Stomach (tissue), 9 donors: ENCODE measurements around the gene ATP9B. TPM values are rescaled to one million over a fixed set of nuclear protein-coding genes. Genes with fewer than 3 reads are reported as not detected.

ENCODE experiments used
- DNase-seq, 2 donors: peaks; one replicate each; pipeline versions ENCODE4 v3.0.0 to v3.0.0-alpha.2; 2013 to 2019
- H3K27ac ChIP-seq, 5 donors: fragments of 200-600 bp in 4 of 5; sonication (generic) in 4 of 5; one replicate each; pipeline ENCODE4 v1.5.1; 2013 to 2019; ENCODE audit warnings: mild to moderate bottlenecking in 1 of 5, moderate library complexity in 1 of 5
- H3K27me3 ChIP-seq, 3 donors: fragments of 200-600 bp; sonication (generic); one replicate each; pipeline ENCODE4 v1.5.1; 2017 to 2019; ENCODE audit warnings: mixed run types in 1 of 3
- H3K36me3 ChIP-seq, 4 donors: fragments of 200-600 bp; sonication (generic); 1 replicate in 3 of 4; 2 replicates in 1 of 4; pipeline ENCODE4 v1.5.1; 2016 to 2019
- H3K4me1 ChIP-seq, 4 donors: fragments of 200-600 bp; sonication (generic); one replicate each; pipeline ENCODE4 v1.5.1; 2016 to 2019
- H3K4me3 ChIP-seq, 4 donors: fragments of 200-600 bp; sonication (generic) in 3 of 4; one replicate each; pipeline ENCODE4 v1.5.1; 2016 to 2019; ENCODE audit warnings: mild to moderate bottlenecking in 1 of 4
- H3K9me3 ChIP-seq, 4 donors: fragments of 200-600 bp; sonication (generic); one replicate each; pipeline ENCODE4 v1.5.1; 2016 to 2019
- EP300 ChIP-seq: sonication (generic); formaldehyde crosslinking; IDR thresholded peaks from one replicate; pipeline ENCODE4 v1.6.1; 2017; ENCODE audit warnings: antibody characterized with exemption
- POLR2A ChIP-seq, 4 donors: fragments of 450-650 bp; IDR thresholded peaks; one replicate each; pipeline ENCODE4 v1.6.1; 2016; ENCODE audit warnings: antibody characterized with exemption in 4 of 4, control low read depth in 2 of 4, mild to moderate bottlenecking in 1 of 4, moderate library complexity in 1 of 4
- POLR2AphosphoS5 ChIP-seq, 3 donors: sonication (generic); formaldehyde crosslinking; IDR thresholded peaks; one replicate each; pipeline ENCODE4 v1.6.1; 2016; ENCODE audit warnings: antibody characterized with exemption in 3 of 3
- WGBS, 5 donors: extraction: QIAGEN DNeasy Blood & Tissue Kit in 3 of 5; methylation state at CpG; one replicate each; pipeline versions ENCODE4 v1.1.5 to v1.1.7; 2013 to 2018; 5-methylcytosine and 5-hydroxymethylcytosine counted together
- intact Hi-C: fragments of 100-400 bp; cut with DNase I; formaldehyde crosslinking; loops from one replicate; pipeline ENCODE4 v1.15.1; 2023; ENCODE audit warnings: low total_unique reads
- polyA plus RNA-seq, 3 donors: library from polyadenylated mRNA; stranded (reverse); fragments of 200-250 nt; gene quantifications; one replicate each; pipeline ENCODE4 v1.2.3, GENCODE V29; 2013
- total RNA-seq, 5 donors: library from RNA; depleted of rRNA; stranded (reverse); fragments of >200 nt; gene quantifications; one replicate each; pipeline versions ENCODE4 v1.1.0 to v1.2.3, GENCODE V29; 2014 to 2016
- TF ChIP-seq, protein P1 (sequence below), 7 experiments: fragments of 450-650 bp in 4 of 7; fragments of 200-600 bp in 3 of 7; sonication (generic) in 3 of 7; IDR thresholded peaks; one replicate each; pipeline ENCODE4 v1.5.1; 2016 to 2019; ENCODE audit warnings: antibody characterized with exemption in 7 of 7, control low read depth in 2 of 7, mild to moderate bottlenecking in 1 of 7
- donor health status: healthy with polysubstance abuse.
- donor health status: Bipolar disorder and iron deficiency.
- donor health status: healthy.

Gene ATP9B
- total and polyA plus RNA-seq, 8 donors: 10.6 to 128 (median 34.9) TPM

DNA sequence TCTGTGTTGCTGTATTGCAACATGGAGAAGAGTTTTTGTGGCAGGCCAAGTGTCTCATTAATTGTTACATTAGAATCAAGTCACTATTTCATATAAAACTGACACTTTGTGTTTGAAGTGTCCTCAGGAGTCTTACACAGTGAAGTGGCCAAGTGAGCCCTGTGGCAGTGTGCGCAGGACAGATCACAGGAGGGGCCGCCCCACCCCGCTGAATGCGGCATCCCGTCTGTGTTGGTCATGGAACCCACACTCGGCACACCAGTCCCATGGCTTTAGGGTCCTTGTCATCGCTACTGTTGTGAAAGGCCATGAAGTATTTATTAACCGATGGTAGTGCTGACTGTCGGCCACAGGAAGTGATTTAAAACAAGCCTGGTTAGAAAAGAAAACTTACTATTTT is 181.8 kb downstream of the ATP9B start:
- H3K9me3 ChIP-seq: no peaks in the 10 kb centered on the region
- H3K27me3 ChIP-seq: no peaks in the 10 kb centered on the region
- no peak overlapping the region for H3K27ac ChIP-seq
- H3K4me1 ChIP-seq: peaks cover 0 to 10% (median 2%) of the 10 kb centered on the region in 4 donors
- H3K36me3 ChIP-seq: peaks cover 6 to 24% (median 21%) of the 10 kb centered on the region in 4 donors
- no peak overlapping the region for H3K4me3 ChIP-seq
- intact Hi-C loops: no loop called here
- TF ChIP-seq, protein P1, sequence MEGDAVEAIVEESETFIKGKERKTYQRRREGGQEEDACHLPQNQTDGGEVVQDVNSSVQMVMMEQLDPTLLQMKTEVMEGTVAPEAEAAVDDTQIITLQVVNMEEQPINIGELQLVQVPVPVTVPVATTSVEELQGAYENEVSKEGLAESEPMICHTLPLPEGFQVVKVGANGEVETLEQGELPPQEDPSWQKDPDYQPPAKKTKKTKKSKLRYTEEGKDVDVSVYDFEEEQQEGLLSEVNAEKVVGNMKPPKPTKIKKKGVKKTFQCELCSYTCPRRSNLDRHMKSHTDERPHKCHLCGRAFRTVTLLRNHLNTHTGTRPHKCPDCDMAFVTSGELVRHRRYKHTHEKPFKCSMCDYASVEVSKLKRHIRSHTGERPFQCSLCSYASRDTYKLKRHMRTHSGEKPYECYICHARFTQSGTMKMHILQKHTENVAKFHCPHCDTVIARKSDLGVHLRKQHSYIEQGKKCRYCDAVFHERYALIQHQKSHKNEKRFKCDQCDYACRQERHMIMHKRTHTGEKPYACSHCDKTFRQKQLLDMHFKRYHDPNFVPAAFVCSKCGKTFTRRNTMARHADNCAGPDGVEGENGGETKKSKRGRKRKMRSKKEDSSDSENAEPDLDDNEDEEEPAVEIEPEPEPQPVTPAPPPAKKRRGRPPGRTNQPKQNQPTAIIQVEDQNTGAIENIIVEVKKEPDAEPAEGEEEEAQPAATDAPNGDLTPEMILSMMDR (IDR thresholded peaks at IDR 0.05): no peak
- no peak for TF ChIP-seq POLR2AphosphoS5 (IDR thresholded peaks at IDR 0.05)
- no peak for TF ChIP-seq POLR2A (IDR thresholded peaks at IDR 0.05)
- no peak for TF ChIP-seq EP300
- no peak for DNase-seq
- WGBS, 5 donors: 90 to 96% (median 94%) methylated on average over 9 of the region's 9 CpGs

GRCh38 chr18:79252904-79253633 is 183.9 kb downstream of the ATP9B start:
- TF ChIP-seq POLR2AphosphoS5 (IDR thresholded peaks at IDR 0.05) (no peak), EP300 (no peak), POLR2A (IDR thresholded peaks at IDR 0.05) (no peak)
- TF ChIP-seq, protein P1 (IDR thresholded peaks at IDR 0.05): no peak
- Histone ChIP-seq H3K27ac (peak overlapping the region in 1 of 5 donors; percentile 21), H3K4me1 (no peaks in the 10 kb centered on the region), H3K4me3 (no peak overlapping the region), H3K9me3 (no peaks in the 10 kb centered on the region), H3K27me3 (no peaks in the 10 kb centered on the region), H3K36me3 (peaks cover 6 to 34% (median 28%) of the 10 kb centered on the region in 4 donors)
- intact Hi-C loops: no loop called here
- 93 to 97% (median 94%) methylated on average over 20 of the region's 20 CpGs for WGBS, 5 donors
- no peak for DNase-seq

- intact Hi-C loops: no loop called here
- no peaks in the 10 kb centered on the region for H3K27me3 ChIP-seq
- DNase-seq: no peak
- TF ChIP-seq, protein P1 (IDR thresholded peaks at IDR 0.05): no peak
- TF ChIP-seq POLR2A (IDR thresholded peaks at IDR 0.05): no peak
- TF ChIP-seq POLR2AphosphoS5 (IDR thresholded peaks at IDR 0.05): no peak
- no peak for TF ChIP-seq EP300
- H3K9me3 ChIP-seq: no peaks in the 10 kb centered on the region
- H3K4me1 ChIP-seq: no peaks in the 10 kb centered on the region
- H3K36me3 ChIP-seq: peaks cover 6 to 39% (median 38%) of the 10 kb centered on the region in 4 donors
- 76 to 88% (median 84%) methylated on average over 6 of the region's 6 CpGs for WGBS, 5 donors
- no peak overlapping the region for H3K4me3 ChIP-seq
- H3K27ac ChIP-seq: no peak overlapping the region
Measured at GRCh38 chr18:79257480-79257879, 188.3 kb downstream of the ATP9B start.

DNA sequence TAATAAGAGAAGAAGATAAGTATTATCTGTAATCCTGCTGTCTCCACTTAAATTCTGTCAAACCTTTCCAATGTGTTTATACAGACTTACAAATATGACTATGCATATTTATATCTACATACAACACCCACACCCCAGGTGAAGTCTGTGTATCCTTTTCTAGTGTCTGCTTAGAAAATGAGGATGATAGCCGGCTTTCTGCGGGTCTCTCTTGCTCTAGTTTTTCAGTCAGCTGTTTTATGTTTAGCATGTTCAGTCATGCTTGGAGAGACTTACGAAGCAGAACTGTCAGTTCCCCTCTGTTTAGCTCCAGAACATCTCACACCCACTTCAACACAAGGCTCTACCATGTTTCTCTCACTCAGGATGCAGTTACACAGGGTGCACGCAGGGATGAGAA is 189.3 kb downstream of the ATP9B start:
- peaks cover 6 to 38% (median 35%) of the 10 kb centered on the region in 4 donors for H3K36me3 ChIP-seq
- H3K9me3 ChIP-seq: no peaks in the 10 kb centered on the region
- intact Hi-C loops: no loop called here
- no peak overlapping the region for H3K4me3 ChIP-seq
- no peak overlapping the region for H3K27ac ChIP-seq
- no peak for DNase-seq
- no peaks in the 10 kb centered on the region for H3K4me1 ChIP-seq
- TF ChIP-seq, protein P1 (IDR thresholded peaks at IDR 0.05): no peak
- TF ChIP-seq POLR2AphosphoS5 (IDR thresholded peaks at IDR 0.05) (no peak), POLR2A (IDR thresholded peaks at IDR 0.05) (no peak)
- no peaks in the 10 kb centered on the region for H3K27me3 ChIP-seq
- WGBS, 5 donors: 91 to 99% (median 95%) methylated on average over 4 of the region's 4 CpGs
